A673 (cell line): Measurements from ENCODE around the gene DOCK4. TPM values are rescaled to one million over a fixed set of nuclear protein-coding genes. Genes with fewer than 3 reads are reported as not detected.

Source experiments
- BruUV-seq: library from RNA; stranded (reverse); fragments of 400-500 nt; replicated peaks from 2 replicates; lab custom pipeline; 2021; lab: Mats Ljungman, UMichigan
- CTCF ChIA-PET: fragments of 300-600 bp; sonication (Branson Sonifier 250); formaldehyde crosslinking; loops from one replicate; lab custom pipeline; 2022; ENCODE audit warnings: antibody characterized with exemption; lab: Charles Lee
- POLR2A ChIA-PET: fragments of 300-600 bp; sonication (Branson Sonifier 250); formaldehyde crosslinking; loops from one replicate; lab custom pipeline; 2022; ENCODE audit warnings: antibody characterized with exemption; ENCODE audit not compliant: low non-redundant PET; lab: Charles Lee
- DNase-seq: peaks from one replicate; pipeline ENCODE4 v3.0.0-alpha.2; 2015; ENCODE audit warnings: low spot score
- H3K27ac ChIP-seq: fragments of 200-600 bp; sonication (generic); 2 replicates; pipeline ENCODE4 v1.5.1; 2016; ENCODE audit warnings: mixed run types, low read depth, mild to moderate bottlenecking, mixed read lengths, antibody characterized with exemption, low read length; ENCODE audit not compliant: poor library complexity, severe bottlenecking
- H3K27me3 ChIP-seq: fragments of 200-600 bp; sonication (generic); replicated peaks from 2 replicates; pipeline ENCODE4 v1.6.1; 2017; ENCODE audit warnings: mixed run types, low read depth, mild to moderate bottlenecking, mixed read lengths, antibody characterized with exemption, low read length; ENCODE audit not compliant: insufficient read depth, poor library complexity
- H3K36me3 ChIP-seq: fragments of 200-600 bp; sonication (generic); 2 replicates; pipeline ENCODE4 v1.6.1; 2016; ENCODE audit warnings: mixed run types, mild to moderate bottlenecking, mixed read lengths, antibody characterized with exemption, low read length; ENCODE audit not compliant: insufficient read depth, poor library complexity, severe bottlenecking
- H3K4me1 ChIP-seq: fragments of 200-600 bp; sonication (generic); 2 replicates; pipeline ENCODE4 v1.6.1; 2017; ENCODE audit warnings: mixed run types, mild to moderate bottlenecking, mixed read lengths, antibody characterized with exemption, low read length; ENCODE audit not compliant: insufficient read depth, poor library complexity, severe bottlenecking
- H3K4me3 ChIP-seq: fragments of 200-600 bp; sonication (generic); 2 replicates; pipeline ENCODE4 v1.5.1; 2016; ENCODE audit warnings: low read depth, mixed run types, mild to moderate bottlenecking, mixed read lengths, low read length; ENCODE audit not compliant: poor library complexity, severe bottlenecking
- H3K9me3 ChIP-seq: fragments of 200-600 bp; sonication (generic); 2 replicates; pipeline ENCODE4 v1.6.1; 2016; ENCODE audit warnings: mixed run types, low read depth, mild to moderate bottlenecking, mixed read lengths, antibody characterized with exemption, low read length; ENCODE audit not compliant: poor library complexity, severe bottlenecking
- CTCF ChIP-seq: fragments of 300-800, 200-600 bp; sonication (generic); conservative IDR thresholded peaks from 2 replicates; pipeline ENCODE4 v1.5.1; 2017; ENCODE audit warnings: low read depth, mild to moderate bottlenecking, antibody characterized with exemption, low read length, moderate library complexity, mixed read lengths
- EZH2 ChIP-seq: fragments of 200-600 bp; sonication (generic); IDR thresholded peaks from 2 replicates; pipeline ENCODE4 v1.6.1; 2017; ENCODE audit warnings: borderline replicate concordance, low read depth, mild to moderate bottlenecking, mixed read lengths, antibody characterized with exemption, low read length; ENCODE audit not compliant: poor library complexity, severe bottlenecking
- intact Hi-C: fragments of 100-400 bp; cut with micrococcal nuclease; formaldehyde crosslinking; loops from one replicate; pipeline ENCODE4 v1.10.0; 2022; ENCODE audit not compliant: unreplicated experiment
- total RNA-seq: library from RNA; stranded (reverse); gene quantifications from 2 replicates; pipeline ENCODE4 v1.2.3, GENCODE V29; 2021

Gene DOCK4
- total RNA-seq, 1 experiment from 2014 or later = 28.5 TPM

GRCh38 chr7:111729483-111729882 lies 476.7 kb downstream of the DOCK4 start:
- TF ChIP-seq CTCF = no peak; the same call in 1 of the 2 replicates
- TF ChIP-seq EZH2 = no peak
- H3K4me3 ChIP-seq = no peak overlapping the region
- BruUV-seq = no TSS peak
- no peaks in the 10 kb centered on the region for H3K27me3 ChIP-seq
- no peak for DNase-seq
- H3K27ac ChIP-seq = no peak overlapping the region
- intact Hi-C loops = no loop called here
- H3K4me1 ChIP-seq = no peaks in the 10 kb centered on the region
- no peaks in the 10 kb centered on the region for H3K9me3 ChIP-seq
- POLR2A ChIA-PET = no interaction called here
- CTCF ChIA-PET = no interaction called here
- no peaks in the 10 kb centered on the region for H3K36me3 ChIP-seq

DNA sequence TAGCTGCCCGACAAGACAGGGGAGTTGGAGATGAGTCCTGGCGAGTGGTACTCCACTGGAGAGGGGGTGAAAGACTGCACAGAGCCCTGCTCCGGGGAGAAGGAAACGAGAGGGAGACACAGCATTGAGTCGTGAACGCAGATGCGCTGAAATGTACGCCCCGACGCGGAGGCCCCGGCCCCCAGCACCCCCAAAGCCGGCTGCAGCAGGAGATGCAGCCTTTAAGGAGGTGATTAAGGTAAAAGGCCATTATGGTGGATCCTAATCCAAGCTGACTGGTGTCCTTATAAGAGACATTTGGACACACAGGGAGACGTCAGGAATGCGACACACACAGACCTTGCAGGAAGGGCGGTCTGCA lies 477.6 kb downstream of the DOCK4 start:
- H3K27me3 ChIP-seq = no peaks in the 10 kb centered on the region
- ChIA-PET POLR2A (no interaction called here), CTCF (no interaction called here)
- TF ChIP-seq CTCF (no peak), EZH2 (no peak)
- H3K9me3 ChIP-seq = no peaks in the 10 kb centered on the region
- no peak overlapping the region for H3K27ac ChIP-seq
- no TSS peak for BruUV-seq
- intact Hi-C loops = no loop called here
- H3K36me3 ChIP-seq = no peaks in the 10 kb centered on the region
- DNase-seq = no peak
- no peak overlapping the region for H3K4me3 ChIP-seq
- no peaks in the 10 kb centered on the region for H3K4me1 ChIP-seq

GRCh38 chr7:111727905-111728634 lies 478.1 kb downstream of the DOCK4 start:
- BruUV-seq = no TSS peak
- Histone ChIP-seq H3K36me3 (no peaks in the 10 kb centered on the region), H3K9me3 (no peaks in the 10 kb centered on the region), H3K4me3 (no peak overlapping the region), H3K27me3 (no peaks in the 10 kb centered on the region), H3K4me1 (no peaks in the 10 kb centered on the region), H3K27ac (no peak overlapping the region)
- DNase-seq = no peak
- ChIA-PET CTCF (no interaction called here), POLR2A (no interaction called here)
- TF ChIP-seq EZH2 (no peak), CTCF (no peak)
- intact Hi-C loops = no loop called here
